HG03457 (cell line): ENCODE measurements around the gene MAOA.
"Not testable (repeated sequence)": the region's sequence is repeated elsewhere in the genome, so short reads cannot be mapped to it uniquely, and the experiment has no call there.

ENCODE experiments used
- ATAC-seq: cut with Tn5 transposase; IDR thresholded peaks from one replicate; pipeline ENCODE4 v1.9.1; 2021; ENCODE audit warnings: moderate number of reproducible peaks; ENCODE audit not compliant: unreplicated experiment

The MAOA gene

DNA sequence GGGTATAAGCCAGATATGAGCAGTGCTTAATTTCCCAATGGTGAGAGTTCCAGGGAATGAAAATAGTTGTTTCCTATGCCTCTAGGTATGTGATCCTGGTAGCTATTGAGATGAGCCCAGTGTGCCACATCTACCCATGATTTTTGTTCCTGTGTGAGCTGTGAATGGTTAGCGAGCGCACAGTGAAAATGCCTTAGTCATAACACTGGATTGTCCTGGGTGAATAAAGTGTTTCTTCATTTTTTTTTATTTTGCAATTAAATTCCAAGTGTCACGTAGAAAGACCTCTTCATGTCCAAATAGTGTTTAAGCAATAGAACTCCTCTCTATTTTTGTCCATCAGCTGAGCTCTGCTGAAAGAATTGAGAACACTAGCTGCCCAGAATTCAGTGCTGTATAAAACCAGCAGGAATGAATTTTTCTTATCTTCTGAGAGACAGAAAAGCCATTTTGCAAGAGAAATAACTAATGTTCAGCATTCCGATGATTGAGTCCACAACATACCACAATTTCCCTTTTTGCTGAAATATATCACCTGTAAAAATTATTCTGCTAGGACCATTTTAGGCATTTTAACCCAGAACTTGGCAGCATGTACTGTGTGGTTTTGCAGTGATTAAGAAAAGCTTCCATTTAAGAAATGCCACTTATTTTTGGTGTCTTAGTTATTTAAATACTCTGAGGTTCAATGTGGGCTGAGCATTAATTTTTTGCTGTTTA, 5.6 kb downstream of the MAOA start:
- ATAC-seq, result no peak

DNA sequence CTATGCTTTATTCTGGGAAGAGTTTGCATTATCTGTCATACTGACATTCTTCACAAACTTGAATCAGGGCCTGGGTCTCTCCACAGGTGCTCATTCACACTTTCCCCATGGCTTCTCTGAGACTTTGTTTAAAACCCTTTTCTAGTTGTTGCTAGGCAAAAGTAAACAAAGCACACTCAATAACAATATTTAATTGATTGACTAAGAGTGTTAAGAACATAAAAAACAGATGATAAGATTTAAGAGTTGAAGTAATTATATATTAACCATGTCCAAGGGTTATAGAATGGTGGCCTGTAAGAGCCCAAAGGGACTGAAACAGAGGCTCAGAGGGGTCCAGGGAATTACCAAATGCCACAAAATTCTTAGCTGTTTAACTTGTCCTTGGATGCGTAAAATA, 7.1 kb downstream of the MAOA start:
- no peak for ATAC-seq

GRCh38 chrX:43664258-43664657, 8.2 kb downstream of the MAOA start:
- no peak for ATAC-seq

- ATAC-seq, result no peak
Observed at GRCh38 chrX:43664708-43665107, 8.6 kb downstream of the MAOA start.

- ATAC-seq, result no peak
Observed at GRCh38 chrX:43666311-43666912, 10.3 kb downstream of the MAOA start.

DNA sequence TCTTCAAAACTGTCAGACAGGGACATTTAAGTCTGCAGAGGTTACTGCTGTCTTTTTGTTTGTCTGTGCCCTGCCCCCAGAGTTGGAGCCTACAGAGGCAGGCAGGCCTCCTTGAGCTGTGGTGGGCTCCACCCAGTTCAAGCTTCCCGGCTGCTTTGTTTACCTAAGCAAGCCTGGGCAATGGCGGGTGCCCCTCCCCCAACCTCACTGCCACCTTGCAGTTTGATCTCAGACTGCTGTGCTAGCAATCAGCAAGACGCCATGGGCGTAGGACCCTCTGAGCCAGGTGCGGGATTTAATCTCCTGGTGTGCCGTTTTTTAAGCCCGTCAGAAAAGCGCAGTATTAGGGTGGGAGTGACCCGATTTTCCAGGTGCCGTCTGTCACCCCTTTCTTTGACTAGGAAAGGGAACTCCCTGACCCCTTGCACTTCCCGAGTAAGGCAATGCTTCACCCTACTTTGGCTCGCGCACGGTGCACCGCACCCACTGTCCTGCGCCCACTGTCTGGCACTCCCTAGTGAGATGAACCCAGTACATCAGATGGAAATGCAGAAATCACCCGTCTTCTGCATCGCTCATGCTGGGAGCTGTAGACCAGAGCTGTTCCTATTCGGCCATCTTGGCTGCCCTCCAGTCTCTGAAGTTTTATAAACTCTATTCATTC, 20.0 kb downstream of the MAOA start:
- not testable (repeated sequence) for ATAC-seq

DNA sequence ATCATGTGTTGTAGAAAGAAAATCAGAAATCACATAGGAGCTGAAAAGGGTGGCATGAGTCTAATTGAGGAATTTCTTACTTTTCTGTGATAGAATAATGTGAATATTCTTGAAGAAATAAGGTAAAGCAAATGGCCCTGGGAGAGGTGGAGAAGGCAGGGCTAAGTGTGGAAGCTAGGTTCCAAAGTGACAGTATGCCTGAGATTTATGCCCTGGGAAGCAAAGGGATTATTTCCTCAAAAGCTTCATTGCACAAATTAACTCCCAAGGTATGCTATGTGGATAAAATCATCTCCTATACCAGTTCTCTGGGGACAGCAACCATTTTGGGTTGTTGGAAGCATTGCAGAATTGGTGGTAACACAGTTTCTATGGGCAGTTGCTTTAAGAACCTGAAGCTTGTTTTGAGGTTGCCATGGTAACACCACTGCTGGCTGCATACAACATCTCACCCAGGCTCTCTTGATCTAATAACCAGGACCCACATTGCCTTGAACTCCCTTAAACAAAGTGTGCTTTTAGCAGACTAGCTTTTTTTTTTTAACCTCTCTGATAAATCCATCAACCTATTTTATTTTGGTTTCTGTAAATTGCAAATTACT, 21.0 kb downstream of the MAOA start:
- no peak for ATAC-seq

DNA sequence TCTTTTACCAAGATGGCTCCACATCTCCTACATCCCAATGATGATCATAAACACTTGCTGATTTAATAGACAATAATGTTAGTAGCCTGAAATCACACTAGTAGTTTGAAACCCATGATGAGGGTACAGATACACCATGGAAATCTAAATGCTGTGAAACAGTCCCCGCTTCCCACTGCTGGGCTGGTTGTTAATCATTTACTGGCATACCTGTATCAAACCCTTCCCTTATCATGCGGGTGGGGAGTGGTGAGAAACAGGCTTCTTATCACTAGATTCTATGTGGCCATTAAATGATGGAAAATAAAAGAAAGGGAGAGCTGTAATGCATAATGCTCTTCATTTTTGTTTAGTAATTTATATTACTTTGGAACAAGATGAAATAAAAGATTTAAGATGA, 21.9 kb downstream of the MAOA start:
- ATAC-seq, result no peak

- no peak for ATAC-seq
Observed at GRCh38 chrX:43679058-43679457, 23.0 kb downstream of the MAOA start.

- no peak for ATAC-seq
Observed at GRCh38 chrX:43679778-43680177, 23.7 kb downstream of the MAOA start.

- ATAC-seq, result no peak
Observed at GRCh38 chrX:43682726-43683125, 26.6 kb downstream of the MAOA start.

GRCh38 chrX:43685221-43685620, 29.1 kb downstream of the MAOA start:
- ATAC-seq, result no peak

GRCh38 chrX:43688586-43688985, 32.5 kb downstream of the MAOA start:
- ATAC-seq, result no peak

- no peak for ATAC-seq
Observed at GRCh38 chrX:43693602-43694406, 37.7 kb downstream of the MAOA start.

- ATAC-seq, result no peak
Observed at GRCh38 chrX:43699475-43699874, 43.4 kb downstream of the MAOA start.

DNA sequence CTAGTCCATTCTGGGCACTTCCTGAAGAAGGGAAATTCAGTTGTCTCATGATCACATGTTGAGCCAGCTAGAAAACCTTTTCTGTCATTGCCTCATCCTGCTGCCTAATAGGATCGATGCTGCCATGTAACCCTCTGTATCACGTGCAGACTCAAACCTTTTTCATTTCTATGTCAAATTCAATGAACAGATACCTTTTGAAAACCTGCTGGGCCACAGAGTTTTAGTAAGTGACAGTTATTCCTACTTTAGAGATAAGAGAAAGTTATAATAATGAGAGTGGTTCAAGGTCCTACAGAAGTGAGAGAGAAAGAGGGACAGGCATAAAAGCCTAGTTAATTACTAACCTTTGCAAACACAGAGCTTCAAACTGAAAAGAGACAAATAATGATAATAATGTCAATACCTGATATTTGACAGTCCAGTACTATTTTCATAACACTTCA, 46.0 kb downstream of the MAOA start:
- no peak for ATAC-seq

DNA sequence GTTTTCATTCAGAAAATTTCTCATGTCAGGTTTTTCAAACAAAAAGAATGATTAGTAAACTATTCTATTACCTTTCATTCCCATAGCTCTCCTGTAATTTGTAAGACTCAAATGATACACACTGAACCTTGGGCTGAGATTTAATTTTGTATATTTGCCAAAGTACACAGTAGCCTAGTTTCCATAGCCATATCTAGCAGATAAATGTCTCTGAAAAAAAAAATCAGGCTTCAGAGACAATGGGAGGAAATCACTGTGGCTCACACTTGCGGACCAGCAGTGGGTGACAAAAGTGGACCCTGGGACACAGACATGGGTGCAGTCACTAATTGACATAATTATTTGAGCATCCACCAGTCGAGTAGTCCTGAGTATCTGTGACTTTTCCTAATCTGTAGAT, 46.6 kb downstream of the MAOA start:
- no peak for ATAC-seq

GRCh38 chrX:43703211-43703791, 47.2 kb downstream of the MAOA start:
- ATAC-seq, result no peak

DNA sequence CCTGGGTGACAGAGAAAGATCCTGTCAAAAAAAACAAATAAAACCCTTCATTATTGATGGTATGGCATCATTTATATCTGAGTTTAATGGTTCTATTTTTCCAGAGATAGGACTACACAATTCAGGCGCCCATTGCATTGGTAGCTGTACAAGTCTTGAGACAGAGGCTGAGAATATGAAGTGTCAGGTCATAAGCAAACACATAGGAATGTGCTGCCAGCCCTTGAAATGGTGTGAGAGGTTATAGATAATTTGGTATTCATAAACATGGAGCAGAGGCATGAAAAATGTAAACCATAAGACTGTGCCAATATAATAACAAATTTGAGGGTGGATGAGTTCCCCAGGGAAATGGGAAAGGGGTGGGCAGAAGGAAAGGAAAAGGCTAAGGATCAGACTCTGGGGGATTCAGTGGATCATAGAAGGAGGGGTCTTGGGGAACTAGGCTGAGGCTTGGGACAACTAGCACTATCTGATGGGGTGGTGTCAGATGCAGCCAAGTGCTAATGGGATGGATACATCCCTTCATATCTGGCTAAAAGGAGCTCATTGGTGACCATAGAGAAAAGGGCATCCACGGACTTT, 50.8 kb downstream of the MAOA start:
- no peak for ATAC-seq

DNA sequence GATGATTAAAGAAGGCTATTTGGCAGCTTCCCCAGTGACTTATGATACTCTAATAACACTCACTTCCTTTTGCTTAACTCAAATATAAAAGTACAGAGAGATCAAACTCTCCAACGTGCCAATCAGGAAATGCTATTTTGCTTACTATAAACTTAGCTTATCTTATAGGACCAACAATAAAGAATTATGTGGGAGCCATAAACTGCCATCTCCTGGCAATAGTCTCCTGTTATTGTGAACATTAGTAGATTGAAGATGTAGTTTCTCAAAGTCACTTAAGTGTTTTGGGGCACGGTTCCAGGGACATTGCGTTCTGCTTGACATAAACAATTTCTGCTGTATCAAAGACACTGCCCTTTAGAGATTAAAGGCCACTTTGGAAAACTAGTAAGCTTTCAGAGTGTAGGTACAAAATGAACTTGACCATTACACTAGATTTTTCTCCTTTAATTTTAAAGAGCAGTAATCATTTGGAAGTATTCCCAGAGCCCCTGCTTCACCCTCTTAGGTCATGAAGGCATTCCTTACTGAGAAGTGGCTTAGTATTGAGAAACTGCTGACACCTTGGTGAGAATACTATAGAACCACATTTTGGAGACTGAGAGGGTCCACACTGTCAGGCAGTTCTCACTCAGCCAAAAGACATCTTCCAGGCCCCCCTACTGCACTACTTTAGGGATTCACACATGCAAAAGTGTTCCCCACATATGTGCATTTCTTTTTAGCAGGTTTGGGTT, 51.9 kb downstream of the MAOA start:
- ATAC-seq, result no peak
